Left colon (tissue), 2 donors: ENCODE results near the gene RBM33. TPM values are rescaled to one million over a fixed set of nuclear protein-coding genes. Genes with fewer than 3 reads are reported as not detected.
"Not testable (repeated sequence)": the region's sequence is repeated elsewhere in the genome, so short reads cannot be mapped to it uniquely, and the experiment has no call there.

Experiments used
- ATAC-seq: fragments of 200-7000 bp; cut with Tn5 transposase; one replicate; pipeline ENCODE4 v1.9.1; 2020; ENCODE audit warnings: mild to moderate bottlenecking, moderate library complexity
- DNase-seq, 2 donors: peaks; one replicate each; pipeline ENCODE4 v3.0.0-alpha.2; 2020
- intact Hi-C, 2 donors: fragments of 100-400 bp; cut with DNase I in 1 of 2; cut with micrococcal nuclease in 1 of 2; formaldehyde crosslinking; loops; one replicate each; pipeline versions ENCODE4 v1.11.2 to v1.14.0; 2022; cut with DNase I, micrococcal nuclease
- total RNA-seq, 2 donors: library from RNA; stranded (reverse); fragmentation: NEBNext Ultra II Directional; extraction: Animal tissue kit (Norgen Biotek cat#: 25700); gene quantifications; one replicate each; pipeline ENCODE4 v1.2.1, GENCODE V29; 2021
- donor health status: DM: no; HTN: no; CAD: no.
- donor health status: DM: yes; HTN: yes; CAD: no.

The RBM33 gene
- total RNA-seq, 2 donors from 2014 or later, result 59.1 to 61.1 TPM

DNA sequence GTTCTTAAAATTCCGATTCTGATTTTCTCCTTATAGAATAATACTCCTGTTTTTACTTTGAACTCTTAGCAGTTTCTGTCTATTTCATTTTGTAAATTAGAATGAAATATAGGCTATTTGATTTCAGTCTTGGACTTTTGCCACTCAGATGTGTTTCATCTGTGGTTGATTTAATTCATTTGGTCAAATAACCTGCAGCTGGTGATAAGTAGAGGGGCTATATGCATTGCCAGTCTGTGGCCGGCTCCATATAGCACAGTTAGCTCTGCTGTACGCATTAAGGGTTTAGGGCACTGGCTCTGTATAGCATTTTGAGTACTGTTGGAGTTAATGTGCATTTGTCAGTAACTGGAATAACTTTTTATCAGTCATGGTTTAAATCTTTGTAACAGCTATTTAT, 35.7 kb downstream of the RBM33 start:
- DNase-seq, result no peak
- ATAC-seq, result no peak
- intact Hi-C loops, result no loop called here

DNA sequence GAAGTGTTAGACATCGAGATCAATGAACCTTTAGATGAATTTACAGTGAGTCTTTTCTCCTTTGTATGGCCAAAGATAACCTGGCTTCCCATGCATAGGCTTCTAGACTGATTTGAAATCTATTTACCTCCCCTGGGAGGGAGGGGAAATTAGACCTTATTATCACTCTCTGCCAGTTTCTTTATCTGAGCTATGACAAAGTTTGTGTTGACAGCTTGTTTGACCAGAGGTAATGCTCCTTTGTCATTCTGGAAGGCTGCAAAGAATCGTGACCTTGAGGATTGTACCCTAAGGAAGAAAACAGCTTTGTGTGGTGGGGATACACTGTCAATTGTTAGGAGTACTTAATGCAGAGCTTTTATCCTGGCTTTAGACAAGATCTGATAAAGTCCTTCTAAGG, 36.4 kb downstream of the RBM33 start:
- intact Hi-C loops, result no loop called here
- DNase-seq, result no peak
- no peak for ATAC-seq

DNA sequence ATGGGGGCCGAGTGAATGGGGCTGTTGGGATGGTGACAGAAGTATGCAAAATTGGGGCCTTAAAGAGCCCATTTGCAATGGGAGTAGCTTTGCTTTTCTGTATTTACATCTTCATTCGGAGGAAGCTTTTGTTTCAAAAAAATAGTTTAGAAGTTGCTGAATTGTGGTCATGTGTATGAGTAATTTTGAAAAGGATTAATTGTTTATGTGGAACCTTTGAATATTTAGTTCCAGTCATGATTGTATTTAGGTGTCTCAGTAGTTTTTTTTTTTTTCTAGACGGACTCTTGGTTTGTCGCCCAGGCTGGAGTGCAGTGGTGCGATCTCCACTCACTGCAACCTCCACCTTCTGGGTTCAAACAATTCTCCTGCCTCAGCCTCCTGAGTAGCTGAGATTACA, 37.2 kb downstream of the RBM33 start:
- ATAC-seq, result no peak
- intact Hi-C loops, result no loop called here
- no peak for DNase-seq

DNA sequence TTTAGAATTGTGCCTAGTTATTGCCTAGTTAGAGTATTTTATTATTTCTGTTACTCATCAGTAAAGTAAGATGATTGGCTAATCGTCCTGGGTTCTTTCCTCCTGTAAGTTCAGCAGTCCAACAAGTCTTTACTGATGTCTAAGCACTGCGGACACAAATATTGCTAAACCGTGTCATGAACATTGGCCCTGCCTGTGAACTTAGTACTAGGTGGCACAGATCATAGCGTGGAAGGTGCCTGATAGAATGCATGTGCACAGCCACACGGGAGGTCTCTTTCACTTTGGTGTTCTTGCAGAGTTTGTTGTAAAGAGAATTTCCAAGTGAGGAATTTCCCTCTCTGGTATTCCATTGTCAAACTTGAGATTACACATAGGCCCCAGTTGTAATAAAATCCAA, 38.0 kb downstream of the RBM33 start:
- ATAC-seq, result peak; percentile 40
- DNase-seq, result no peak
- intact Hi-C loops, result no loop called here

DNA sequence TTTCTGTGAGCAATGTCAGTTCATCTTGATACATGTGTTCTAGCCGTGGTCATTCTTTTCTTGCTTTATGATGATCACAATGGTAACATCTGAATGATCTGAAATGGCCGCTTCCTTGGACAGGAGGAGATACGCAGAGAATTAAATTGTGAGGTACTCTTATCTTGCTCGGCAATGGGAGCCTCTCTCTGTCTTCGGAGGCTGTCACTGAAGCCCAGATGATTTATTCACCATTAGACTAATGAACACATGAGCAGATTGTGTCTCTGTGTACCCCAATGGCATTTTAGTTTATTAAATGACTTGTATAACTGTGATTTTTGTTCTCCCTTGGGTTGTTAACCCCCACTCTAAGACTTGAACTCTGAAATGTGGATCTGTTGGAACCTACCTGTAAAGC, 38.6 kb downstream of the RBM33 start:
- ATAC-seq, result no peak
- intact Hi-C loops, result no loop called here

DNA sequence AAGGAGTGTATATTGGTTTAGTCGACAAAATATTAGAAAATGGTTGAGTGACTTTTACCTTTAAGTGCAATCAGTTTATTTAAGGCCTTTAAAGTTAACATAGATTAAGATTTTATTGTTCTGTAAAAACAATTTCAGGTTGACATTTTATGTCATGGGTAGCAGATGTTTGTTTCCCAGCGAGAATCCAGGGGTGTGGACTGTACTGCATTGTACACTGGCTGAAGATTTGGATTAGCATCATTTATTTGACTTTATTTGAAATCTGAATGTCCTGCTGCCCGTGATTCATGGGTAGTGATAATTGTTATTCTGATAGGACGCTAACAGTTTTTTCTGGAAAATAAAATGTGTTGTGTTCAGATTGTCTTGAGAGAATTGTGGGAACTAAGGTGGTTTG, 39.3 kb downstream of the RBM33 start:
- DNase-seq, result no peak
- intact Hi-C loops, result no loop called here
- no peak for ATAC-seq

More for the DNA sequence above, 38.6 kb downstream of the RBM33 start:
- DNase-seq, result no peak

DNA sequence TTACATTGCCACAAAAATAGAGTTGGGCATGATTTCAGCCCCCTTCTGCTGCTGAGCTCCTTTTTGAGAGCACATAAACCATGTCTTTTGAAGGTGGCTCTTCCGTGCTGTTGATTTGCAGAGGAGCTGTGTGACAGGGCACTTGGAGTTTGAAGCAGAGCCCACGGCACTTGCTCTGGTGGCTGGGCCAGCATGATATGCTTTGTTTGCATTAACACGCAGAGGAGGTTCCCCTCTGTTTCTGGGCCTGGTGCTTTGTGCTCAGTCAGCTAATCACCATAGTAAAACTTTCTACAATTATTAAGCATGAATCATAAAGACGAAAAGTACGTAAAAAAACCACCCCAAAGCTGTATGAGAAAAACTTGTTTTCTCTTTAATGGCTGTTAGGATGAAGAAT, 40.1 kb downstream of the RBM33 start:
- ATAC-seq (no peak), DNase-seq (no peak)
- intact Hi-C loops, result no loop called here

DNA sequence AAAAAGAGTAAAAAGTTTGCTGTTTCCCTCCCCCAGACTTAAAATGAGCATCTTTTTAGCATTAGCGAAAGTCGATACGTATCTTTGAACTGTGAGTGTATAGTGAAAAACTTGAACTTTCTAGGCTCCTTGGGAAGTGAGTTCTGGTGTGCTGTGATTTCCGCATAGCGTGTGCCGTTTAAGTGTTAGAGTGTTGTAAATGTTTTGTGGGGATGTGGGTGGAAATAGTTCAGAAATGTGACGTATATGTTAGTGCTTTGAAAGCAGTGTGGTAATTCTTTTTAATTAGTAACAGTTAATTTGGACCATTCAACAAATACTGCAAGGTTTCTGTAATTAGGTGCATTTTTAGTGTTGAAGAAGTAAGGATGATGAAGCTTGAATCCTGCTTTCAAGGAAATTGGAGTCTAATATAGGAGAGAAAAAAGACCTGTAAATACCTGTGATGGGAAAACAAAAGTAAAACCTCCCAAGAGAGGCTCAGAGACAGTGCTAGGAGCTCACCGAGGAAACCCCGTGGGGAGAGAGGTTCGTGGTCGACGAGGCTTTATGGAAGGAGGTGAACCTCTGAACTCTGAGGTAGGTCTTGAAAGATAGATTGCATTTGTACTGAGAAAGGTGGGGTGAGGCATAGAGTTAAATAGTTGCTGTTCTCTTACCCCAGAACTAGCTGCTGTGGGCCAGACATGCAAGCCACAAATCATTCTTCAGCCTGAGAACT, 40.8 kb downstream of the RBM33 start:
- intact Hi-C loops, result no loop called here
- DNase-seq (no peak), ATAC-seq (no peak)

DNA sequence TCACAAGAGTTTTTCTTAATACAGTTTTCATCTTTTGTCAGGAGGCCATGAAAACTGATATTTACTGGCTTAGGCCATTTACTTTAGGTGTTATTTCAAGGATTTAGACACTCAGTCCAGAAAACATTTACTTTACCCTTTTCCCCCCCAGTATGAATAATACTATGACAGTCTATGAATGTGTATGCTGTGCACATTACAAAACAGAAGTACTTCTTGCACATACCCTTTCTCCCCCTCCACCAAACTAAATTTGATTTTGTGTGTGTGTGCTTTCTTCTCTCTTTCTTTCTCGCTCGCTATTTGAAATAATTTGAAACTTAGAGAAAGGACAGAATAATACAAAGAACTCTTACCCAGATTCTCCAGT, 41.3 kb downstream of the RBM33 start:
- intact Hi-C loops, result no loop called here
- ATAC-seq (no peak), DNase-seq (no peak)

DNA sequence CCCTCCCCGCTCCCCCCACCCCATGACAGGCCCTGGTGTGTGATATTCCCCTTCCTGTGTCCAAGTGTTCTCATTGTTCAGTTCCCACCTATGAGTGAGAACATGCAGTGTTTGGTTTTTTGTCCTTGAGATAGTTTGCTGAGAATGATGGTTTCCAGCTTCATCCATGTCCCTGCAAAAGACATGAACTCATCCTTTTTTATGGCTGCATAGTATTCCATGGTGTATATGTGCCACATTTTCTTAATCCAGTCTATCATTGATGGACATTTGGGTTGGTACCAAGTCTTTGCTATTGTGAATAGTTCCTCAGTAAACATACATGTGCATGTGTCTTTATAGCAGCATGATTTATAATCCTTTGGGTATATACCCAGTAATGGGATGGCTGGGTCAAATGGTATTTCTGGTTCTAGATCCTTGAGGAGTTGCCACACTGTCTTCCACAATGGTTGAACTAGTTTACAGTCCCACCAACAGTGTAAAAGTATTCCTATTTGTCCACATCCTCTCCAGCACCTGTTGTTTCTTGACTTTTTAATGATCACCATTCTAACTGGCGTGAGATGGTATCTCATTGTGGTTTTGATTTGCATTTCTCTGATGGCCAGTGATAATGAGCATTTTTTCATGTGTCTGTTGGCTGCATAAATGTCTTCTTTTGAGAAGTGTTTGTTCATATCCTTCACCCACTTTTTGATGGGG, 42.3 kb downstream of the RBM33 start:
- DNase-seq, intact Hi-C loops, ATAC-seq: not testable (repeated sequence)

DNA sequence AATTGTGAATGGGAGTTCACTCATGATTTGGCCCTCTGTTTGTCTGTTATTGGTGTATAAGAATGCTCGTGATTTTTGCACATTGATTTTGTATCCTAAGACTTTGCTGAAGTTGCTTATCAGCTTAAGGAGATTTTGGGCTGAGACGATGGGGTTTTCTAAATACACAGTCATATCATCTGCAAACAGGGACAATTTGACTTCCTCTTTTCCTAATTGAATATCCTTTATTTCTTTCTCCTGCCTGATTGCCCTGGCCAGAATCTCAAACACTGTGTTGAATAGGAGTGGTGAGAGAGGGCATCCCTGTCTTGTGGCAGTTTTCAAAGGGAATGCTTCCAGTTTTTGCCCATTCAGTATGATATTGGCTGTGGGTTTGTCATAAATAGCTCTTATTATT, 43.8 kb downstream of the RBM33 start:
- ATAC-seq, DNase-seq, intact Hi-C loops: not testable (repeated sequence)

DNA sequence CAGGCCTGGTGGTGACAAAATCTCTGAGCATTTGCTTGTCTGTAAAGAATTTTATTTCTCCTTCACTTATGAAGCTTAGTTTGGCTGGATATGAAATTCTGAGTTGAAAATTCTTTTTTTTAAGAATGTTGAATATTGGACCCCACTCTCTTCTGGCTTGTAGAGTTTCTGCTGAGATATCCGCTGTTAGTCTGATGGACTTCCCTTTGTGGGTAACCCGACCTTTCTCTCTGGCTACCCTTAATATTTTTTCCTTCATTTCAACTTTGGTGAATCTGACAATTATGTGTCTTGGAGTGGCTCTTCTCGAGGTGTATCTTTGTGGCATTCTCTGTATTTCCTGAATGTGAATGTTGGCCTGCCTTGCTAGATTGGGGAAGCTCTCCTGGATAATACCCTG, 46.2 kb downstream of the RBM33 start:
- ATAC-seq, intact Hi-C loops, DNase-seq: not testable (repeated sequence)

DNA sequence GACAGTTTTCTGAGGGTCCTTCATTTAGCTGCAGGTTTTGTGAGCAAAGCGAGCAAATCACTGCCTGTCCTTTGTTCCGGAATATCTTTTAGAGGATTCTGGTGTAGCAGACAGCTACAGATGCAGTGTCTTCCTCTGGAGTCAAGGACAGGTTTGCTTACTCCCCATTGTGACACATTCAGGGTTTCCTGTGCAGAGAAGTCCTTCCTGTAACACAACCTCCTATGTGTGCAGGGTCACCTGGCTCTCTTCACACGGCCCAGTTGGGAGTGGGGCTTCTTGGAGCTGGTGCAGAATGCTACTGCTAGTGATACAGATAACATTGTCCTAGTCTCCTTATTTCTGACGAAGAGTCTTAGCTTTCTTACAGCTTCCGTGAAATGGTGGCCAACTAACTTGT, 47.9 kb downstream of the RBM33 start:
- intact Hi-C loops, result no loop called here
- ATAC-seq (no peak), DNase-seq (no peak)

DNA sequence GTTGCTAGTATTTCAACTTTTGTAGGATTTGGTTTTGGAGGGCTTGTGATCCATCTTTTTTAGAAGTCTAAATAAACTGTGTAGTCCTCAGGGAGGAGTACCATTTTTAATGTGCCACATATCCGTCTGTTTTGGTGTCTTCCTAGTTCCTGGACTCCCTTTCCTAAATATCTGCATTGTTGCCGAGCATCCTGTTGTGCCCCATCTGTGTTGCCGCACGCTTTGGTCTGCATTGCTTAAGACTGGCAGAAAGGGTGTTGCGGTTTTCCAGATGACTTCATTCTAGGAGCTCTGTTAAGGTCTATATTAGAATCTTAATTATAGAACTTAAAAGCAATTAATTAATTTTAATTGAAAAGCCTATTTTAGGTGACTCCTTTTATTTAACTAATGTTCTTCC, 49.4 kb downstream of the RBM33 start:
- DNase-seq, result no peak
- intact Hi-C loops, result no loop called here
- no peak for ATAC-seq

DNA sequence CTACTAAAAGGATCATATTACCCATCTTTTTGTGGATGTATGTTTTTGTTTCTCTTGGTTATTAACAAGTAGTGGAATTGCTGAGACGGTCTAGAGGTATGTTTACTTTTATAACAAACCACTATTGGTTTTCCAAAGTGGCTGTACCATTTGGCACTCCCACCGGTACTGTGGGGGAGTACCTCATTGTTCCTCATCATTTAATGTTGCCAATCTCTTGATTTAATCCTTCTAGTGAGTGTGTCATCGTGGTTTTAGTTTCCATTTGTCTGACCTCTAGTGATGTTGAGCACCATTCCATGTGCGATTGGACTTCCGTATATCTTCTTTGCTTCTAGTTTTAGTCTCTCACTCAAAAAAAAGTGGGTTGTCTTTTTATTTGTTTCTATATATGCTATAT, 50.4 kb downstream of the RBM33 start:
- ATAC-seq (no peak), DNase-seq (no peak)
- intact Hi-C loops, result no loop called here

DNA sequence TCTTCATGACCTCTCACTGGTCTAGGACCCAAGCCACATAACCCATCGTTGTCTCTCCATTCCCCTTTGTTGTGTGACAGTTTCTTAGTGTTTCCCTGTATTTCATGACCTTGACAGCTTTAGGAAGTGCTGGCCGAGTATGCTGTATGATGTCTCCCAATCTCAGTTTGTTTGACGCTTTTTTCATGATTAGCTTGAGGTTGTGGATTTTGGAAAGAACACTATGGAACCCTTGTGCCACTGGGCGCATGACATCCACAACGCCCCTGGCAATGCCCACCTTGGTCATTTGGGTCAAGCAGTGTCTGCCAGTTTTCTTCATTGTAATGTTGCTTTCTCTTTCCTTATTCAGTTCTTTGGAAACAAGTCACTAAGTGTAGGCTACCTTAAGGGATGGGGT, 52.3 kb downstream of the RBM33 start:
- ATAC-seq, result no peak
- DNase-seq, result no peak
- intact Hi-C loops, result no loop called here

DNA sequence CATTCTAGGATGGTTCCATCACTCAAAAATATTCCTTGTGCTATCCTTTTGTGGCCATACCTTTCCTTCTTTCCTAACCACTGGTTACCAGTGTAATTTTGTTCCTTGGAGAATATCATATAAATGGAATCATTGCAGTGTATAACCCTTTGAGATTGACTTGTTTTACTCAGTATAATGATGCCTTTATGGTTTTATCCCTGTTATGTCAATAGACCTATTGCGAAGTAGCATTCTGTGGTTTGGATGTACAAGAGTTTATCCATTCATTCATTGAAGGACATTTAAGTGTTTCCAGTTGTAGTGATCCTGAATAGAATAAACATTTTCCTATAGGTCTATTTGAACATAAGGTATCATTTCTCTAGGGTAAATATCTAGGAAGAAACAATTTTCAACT, 54.2 kb downstream of the RBM33 start:
- ATAC-seq (peak; percentile 68), DNase-seq (no peak)
- intact Hi-C loops, result no loop called here

DNA sequence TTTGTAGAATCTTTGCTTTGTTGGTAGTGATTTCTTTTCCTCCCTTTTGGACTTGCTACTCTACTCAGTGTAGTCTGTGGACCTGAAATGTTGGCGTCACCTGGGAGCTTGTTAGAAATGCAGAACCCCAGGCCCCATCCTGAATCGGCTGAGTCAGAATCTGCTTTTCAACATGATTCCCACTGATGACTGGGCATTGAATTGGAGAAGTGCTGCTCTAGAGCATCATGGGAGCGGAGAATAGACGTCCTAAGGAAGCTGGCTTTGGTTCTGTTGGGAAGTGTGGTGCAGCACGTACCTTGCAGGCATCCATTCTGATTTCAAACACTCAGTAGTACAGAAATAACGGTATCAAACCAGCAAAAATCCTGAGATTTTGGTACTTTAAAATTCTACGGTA, 54.7 kb downstream of the RBM33 start:
- no peak for DNase-seq
- intact Hi-C loops, result no loop called here
- ATAC-seq, result no peak

DNA sequence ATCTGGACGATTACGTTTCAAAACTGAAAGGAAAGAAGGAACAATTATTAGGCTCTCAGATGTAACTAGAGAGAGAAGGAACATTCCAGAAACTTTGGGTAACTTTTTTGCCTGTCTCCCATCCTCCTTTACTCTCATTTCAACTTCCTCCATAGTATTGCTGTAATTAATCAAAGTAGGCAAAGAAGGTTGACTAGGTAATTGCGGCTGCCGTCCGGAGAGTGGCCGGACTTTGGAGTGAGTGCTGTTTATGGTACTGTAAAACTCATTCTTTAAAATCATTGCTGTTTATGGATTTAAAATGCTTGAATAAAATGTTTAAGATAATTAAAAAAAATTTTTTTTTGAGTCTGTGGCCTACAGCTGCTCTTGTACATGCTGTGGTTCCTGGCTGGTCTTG, 56.4 kb downstream of the RBM33 start:
- peak; percentile 90 for ATAC-seq
- intact Hi-C loops, result no loop called here
- peak; percentile 34 to 54 for DNase-seq

DNA sequence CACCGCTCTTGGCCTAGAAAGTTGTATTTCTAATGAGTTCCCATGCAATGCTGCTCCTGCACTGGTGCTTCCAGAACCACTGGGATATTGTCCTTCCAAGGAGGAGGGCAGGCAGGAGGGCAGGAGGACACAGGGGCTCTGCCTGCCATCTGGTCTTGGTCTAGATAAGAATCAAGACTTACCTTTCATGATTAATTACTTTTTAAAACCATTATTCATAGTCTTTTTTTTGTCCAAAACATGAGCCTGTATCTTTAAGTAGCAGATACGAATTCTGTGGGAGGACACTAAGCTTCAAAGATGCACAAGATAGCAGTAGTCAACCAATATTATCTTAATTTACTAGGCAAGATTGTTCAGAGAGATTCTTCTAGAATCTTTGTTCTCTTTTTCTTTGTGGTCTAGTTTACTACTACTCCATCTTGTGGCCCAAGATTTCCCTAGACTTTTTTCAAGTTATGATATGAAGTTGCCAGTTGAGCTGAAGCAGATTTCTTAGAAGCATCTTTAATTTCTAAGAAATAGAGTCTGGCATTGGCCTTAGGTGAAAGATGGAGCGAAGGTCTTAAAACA, 57.6 kb downstream of the RBM33 start:
- intact Hi-C loops, result no loop called here
- no peak for DNase-seq
- ATAC-seq, result no peak
